Measurements from ENCODE around the gene COL4A4.
"Not testable (repeated sequence)": the region's sequence is repeated elsewhere in the genome, so short reads cannot be mapped to it uniquely, and the experiment has no call there.

The COL4A4 gene

GRCh38 chr2:227106845-227107759, 56.9 kb downstream of the COL4A4 start:
- peak; percentile 62 to 72 (median 68) for DNase-seq

GRCh38 chr2:227103583-227103982, 60.4 kb downstream of the COL4A4 start:
- DNase-seq: no peak

- no peak for DNase-seq
Observed at GRCh38 chr2:227099340-227099739, 64.7 kb downstream of the COL4A4 start.

GRCh38 chr2:227098162-227098515, 65.9 kb downstream of the COL4A4 start:
- DNase-seq: no peak

- DNase-seq: no peak
Observed at GRCh38 chr2:227097495-227098161, 66.4 kb downstream of the COL4A4 start.

- no peak for DNase-seq
Observed at GRCh38 chr2:227095346-227095745, 68.7 kb downstream of the COL4A4 start.

GRCh38 chr2:227082286-227082685, 81.7 kb downstream of the COL4A4 start:
- DNase-seq: no peak

GRCh38 chr2:227079726-227080125, 84.3 kb downstream of the COL4A4 start:
- DNase-seq: no peak

- DNase-seq: not testable (repeated sequence)
Observed at GRCh38 chr2:227065065-227065464, 98.9 kb downstream of the COL4A4 start.

- DNase-seq: no peak
Observed at GRCh38 chr2:227058888-227059399, 105.1 kb downstream of the COL4A4 start.

- DNase-seq: no peak
Observed at GRCh38 chr2:227057743-227058447, 106.1 kb downstream of the COL4A4 start.

GRCh38 chr2:227057060-227057459, 106.9 kb downstream of the COL4A4 start:
- DNase-seq: peak in 2 of 4 experiments; percentile 1 to 4

GRCh38 chr2:227054006-227054405, 110.0 kb downstream of the COL4A4 start:
- DNase-seq: no peak

- DNase-seq: no peak
Observed at GRCh38 chr2:227052879-227053278, 111.1 kb downstream of the COL4A4 start.

GRCh38 chr2:227043981-227044380, 120.0 kb downstream of the COL4A4 start:
- no peak for DNase-seq

- no peak for DNase-seq
Observed at GRCh38 chr2:227038550-227039189, 125.3 kb downstream of the COL4A4 start.

- DNase-seq: no peak
Observed at GRCh38 chr2:227036527-227036926, 127.5 kb downstream of the COL4A4 start.

- no peak for DNase-seq
Observed at GRCh38 chr2:227035711-227036367, 128.2 kb downstream of the COL4A4 start.

GRCh38 chr2:227033471-227034148, 130.4 kb downstream of the COL4A4 start:
- peak; percentile 21 to 56 (median 36) for DNase-seq

- no peak for DNase-seq
Observed at GRCh38 chr2:227031379-227031778, 132.6 kb downstream of the COL4A4 start.

- no peak for DNase-seq
Observed at GRCh38 chr2:227030789-227031188, 133.2 kb downstream of the COL4A4 start.
